Measurements from ENCODE around the gene U2SURP. TPM values are rescaled to one million over a fixed set of nuclear protein-coding genes. Genes with fewer than 3 reads are reported as not detected.

The U2SURP gene
- total RNA-seq, 1 experiment from 2014 or later, result 132 TPM

- CTCF ChIA-PET, result no interaction called here
- Histone ChIP-seq H3K79me2 (ENCODE audit: insufficient read depth, low read length) (no peaks in the 10 kb centered on the region), H3K27me3 (ENCODE audit: insufficient read depth, low read length) (no peaks in the 10 kb centered on the region), H3K4me1 (ENCODE audit: control insufficient read depth in 1 of 2, insufficient read depth in 2 of 2, low read length in 2 of 2) (peaks cover 3 to 20% of the 10 kb centered on the region in 2 experiments; a peak in 3 of 4 replicates), H4K20me1 (ENCODE audit: insufficient read depth) (no peaks in the 10 kb centered on the region), H3K36me3 (ENCODE audit: control insufficient read depth in 1 of 2, insufficient read depth in 2 of 2, low read length in 2 of 2) (no peaks in the 10 kb centered on the region), H3K27ac (ENCODE audit: low read depth, low read length) (no peak overlapping the region), H3K4me2 (ENCODE audit: low read length) (no peak overlapping the region), H3K9ac (ENCODE audit: low read length) (no peak overlapping the region), H3K9me3 (ENCODE audit: control insufficient read depth in 1 of 2, insufficient read depth in 1 of 2, low read depth in 1 of 2, low read length in 2 of 2) (no peaks in the 10 kb centered on the region), H3K4me3 (replicated peaks in 1 of 2; ENCODE audit: low read depth in 1 of 2, low read length in 2 of 2) (no peak overlapping the region), H2AFZ (ENCODE audit: low read depth, low read length, poor library complexity, severe bottlenecking) (no peak overlapping the region), H3K9me2 (ENCODE audit: insufficient read depth) (no peaks in the 10 kb centered on the region)
- POLR2A ChIA-PET, result no interaction called here
- RAD21 ChIA-PET (ENCODE audit: low non-redundant PET in 1 of 2, low total read pairs in 2 of 2, uncharacterized antibody in 2 of 2, unreplicated experiment in 2 of 2), result no interaction called here
- ATAC-seq (no peak), DNase-seq (ENCODE audit: low read depth, low spot score) (no peak)
- TF ChIP-seq RAD21 (IDR thresholded peaks at IDR 0.05; ENCODE audit: low read depth), result no peak
- no peak for TF ChIP-seq YY1 (IDR thresholded peaks at IDR 0.05; ENCODE audit: extremely low read depth, insufficient replicate concordance, low read depth, low read length)
- TF ChIP-seq ZNF274 (IDR thresholded peaks at IDR 0.05; ENCODE audit: low read depth, low read length), result no peak
- TF ChIP-seq EZH2phosphoT487 (IDR thresholded peaks at IDR 0.05; ENCODE audit: borderline replicate concordance), result no peak
- no peak for TF ChIP-seq SIN3A (IDR thresholded peaks at IDR 0.05; ENCODE audit: low read depth)
- TF ChIP-seq ELF1 (IDR thresholded peaks at IDR 0.05; ENCODE audit: borderline replicate concordance, low read depth), result no peak
- TF ChIP-seq CEBPB (IDR thresholded peaks at IDR 0.05; ENCODE audit: low read depth), result no peak
- no peak for TF ChIP-seq FOSL1 (IDR thresholded peaks at IDR 0.05; ENCODE audit: low read depth)
- TF ChIP-seq TCF7L2 (IDR thresholded peaks at IDR 0.05; ENCODE audit: borderline replicate concordance, extremely low read depth, insufficient read depth, insufficient read length), result no peak
- TF ChIP-seq SP1 (IDR thresholded peaks at IDR 0.05; ENCODE audit: low read depth), result no peak
- no peak for TF ChIP-seq POLR2A (IDR thresholded peaks at IDR 0.05; ENCODE audit: borderline replicate concordance, extremely low read depth, insufficient read depth, insufficient read length)
- no peak for TF ChIP-seq EGR1 (IDR thresholded peaks at IDR 0.05; ENCODE audit: low read depth)
- no peak for TF ChIP-seq REST (IDR thresholded peaks at IDR 0.05; ENCODE audit: low read depth)
- intact Hi-C loops (cut with micrococcal nuclease), result no loop called here
- BruUV-seq (replicated peaks), result no TSS peak
These were observed 28.0 kb upstream of the U2SURP start for GRCh38 chr3:142973217-142974009.

All from HCT116 (cell line).